B cell (primary cell): Measurements from ENCODE around the gene ST6GALNAC3. TPM values are rescaled to one million over a fixed set of nuclear protein-coding genes. Genes with fewer than 3 reads are reported as not detected.
A peak's percentile ranks its signal among the peaks of the same experiment; 100 is the strongest.

Source experiments
- ATAC-seq: fragments of 200-7000 bp; cut with Tn5 transposase; one replicate; pipeline ENCODE4 v1.10.0; 2021; ENCODE audit warnings: low read depth, mild to moderate bottlenecking, moderate number of reproducible peaks, moderate library complexity
- CTCF ChIA-PET: fragments of 350-600 bp; sonication (Branson Sonifier 250); formaldehyde crosslinking; loops from one replicate; lab custom pipeline; 2021; ENCODE audit warnings: antibody characterized with exemption, inconsistent platforms; lab: Charles Lee
- POLR2A ChIA-PET: fragments of 350-600 bp; sonication (Branson Sonifier 250); formaldehyde crosslinking; loops from one replicate; lab custom pipeline; 2021; ENCODE audit warnings: antibody characterized with exemption; lab: Charles Lee
- DNase-seq: peaks from one replicate; pipeline ENCODE4 v3.0.0; 2013
- H2AFZ ChIP-seq: 2 replicates; pipeline ENCODE4 v1.6.1; 2012; ENCODE audit warnings: mild to moderate bottlenecking, low read depth, low read length; ENCODE audit not compliant: insufficient read depth, poor library complexity, severe bottlenecking
- H3K27ac ChIP-seq, 2 donors: 1 replicate in 1 of 2; 2 replicates in 1 of 2; pipeline ENCODE4 v1.5.1; 2012 to 2013; ENCODE audit warnings: low read length in 2 of 2, mild to moderate bottlenecking in 2 of 2, moderate library complexity in 1 of 2
- H3K27me3 ChIP-seq, 4 experiments: fragments of 200-600 bp in 1 of 4; sonication (generic) in 1 of 4; replicated peaks in 1 of 4; 1 replicate in 2 of 4; 2 replicates in 2 of 4; pipeline versions ENCODE4 v1.6.1 to v1.7.0; 2013 to 2016; ENCODE audit warnings: low read length in 3 of 4, mild to moderate bottlenecking in 2 of 4, mixed read lengths in 1 of 4, moderate library complexity in 1 of 4; ENCODE audit not compliant: insufficient read depth in 4 of 4, control insufficient read depth in 3 of 4; ENCODE audit errors: control extremely low read depth in 1 of 4
- H3K36me3 ChIP-seq, 2 experiments: replicated peaks in 1 of 2; 1 replicate in 1 of 2; 2 replicates in 1 of 2; pipeline versions ENCODE4 v1.6.1 to v1.7.1; 2013; ENCODE audit warnings: low read length in 1 of 2; ENCODE audit not compliant: insufficient read depth in 2 of 2, control insufficient read depth in 1 of 2; ENCODE audit errors: control extremely low read depth in 1 of 2, extremely low read depth in 1 of 2
- H3K4me1 ChIP-seq, 2 donors: fragments of 200-600 bp in 1 of 2; sonication (generic) in 1 of 2; 1 replicate in 1 of 2; 2 replicates in 1 of 2; pipeline versions ENCODE4 v1.5.1 to v1.6.1; 2013 to 2017; ENCODE audit warnings: low read length in 2 of 2; ENCODE audit not compliant: control insufficient read depth in 2 of 2, insufficient read depth in 2 of 2
- H3K4me2 ChIP-seq: replicated peaks from 2 replicates; pipeline ENCODE3; 2012; ENCODE audit warnings: mild to moderate bottlenecking, low read depth, low read length; ENCODE audit not compliant: poor library complexity, severe bottlenecking
- H3K4me3 ChIP-seq, 5 experiments: fragments of 200-600 bp in 1 of 5; sonication (generic) in 1 of 5; 1 replicate in 3 of 5; 2 replicates in 2 of 5; pipeline versions ENCODE4 v1.5.1 to v1.7.0; 2011 to 2016; ENCODE audit warnings: low read length in 4 of 5, mild to moderate bottlenecking in 4 of 5, low read depth in 2 of 5, control low read depth in 1 of 5, moderate library complexity in 1 of 5; ENCODE audit not compliant: insufficient read depth in 1 of 5; ENCODE audit errors: control extremely low read depth in 1 of 5, extremely low read depth in 1 of 5
- H3K79me2 ChIP-seq: fragments of 200-600 bp; sonication (generic); one replicate; pipeline ENCODE4 v1.6.0; 2016; ENCODE audit warnings: low read length; ENCODE audit not compliant: control insufficient read depth, insufficient read depth
- H3K9ac ChIP-seq: fragments of 200-600 bp; sonication (generic); 2 replicates; pipeline ENCODE4 v1.6.1; 2017; ENCODE audit warnings: mild to moderate bottlenecking, low read length, moderate library complexity
- H3K9me3 ChIP-seq, 3 donors: one replicate each; pipeline versions ENCODE4 v1.6.1 to v1.7.1; 2013; ENCODE audit warnings: low read length in 2 of 3; ENCODE audit not compliant: control insufficient read depth in 2 of 3, insufficient read depth in 1 of 3; ENCODE audit errors: control extremely low read depth in 1 of 3
- H4K20me1 ChIP-seq: 2 replicates; pipeline ENCODE4 v1.6.0; 2012; ENCODE audit warnings: mild to moderate bottlenecking, low read length; ENCODE audit not compliant: insufficient read depth, control insufficient read depth, poor library complexity, severe bottlenecking
- H3K27ac Mint-ChIP-seq: one replicate; pipeline ENCODE4 v1.8.0; 2021; ENCODE audit warnings: mixed read lengths
- H3K27me3 Mint-ChIP-seq: one replicate; pipeline ENCODE4 v1.8.0; 2021; ENCODE audit warnings: mixed read lengths
- H3K4me1 Mint-ChIP-seq: one replicate; pipeline ENCODE4 v1.8.0; 2021; ENCODE audit warnings: mixed read lengths
- H3K4me3 Mint-ChIP-seq: one replicate; pipeline ENCODE4 v1.8.0; 2021; ENCODE audit warnings: mixed read lengths
- H3K9me3 Mint-ChIP-seq: one replicate; pipeline ENCODE4 v1.8.0; 2022; ENCODE audit warnings: mixed read lengths; ENCODE audit not compliant: insufficient read depth
- EZH2 ChIP-seq: IDR thresholded peaks from 2 replicates; pipeline ENCODE4 v1.6.1; 2012; ENCODE audit warnings: borderline replicate concordance, low read depth, mild to moderate bottlenecking, moderate library complexity, low read length; ENCODE audit not compliant: insufficient read depth, poor library complexity, severe bottlenecking
- WGBS: methylation state at CpG from one replicate; pipeline ENCODE4 v1.1.5; 2013; ENCODE audit warnings: missing lambda C conversion rate; ENCODE audit not compliant: insufficient coverage; 5-methylcytosine and 5-hydroxymethylcytosine counted together
- intact Hi-C: fragments of 100-400 bp; cut with micrococcal nuclease; formaldehyde crosslinking; loops from one replicate; pipeline ENCODE4 v1.10.0; 2022
- polyA plus RNA-seq: library from polyadenylated mRNA; depleted of rRNA; stranded (reverse); fragments of >200 nt; gene quantifications from 2 replicates; pipeline ENCODE4 v1.2.3, GENCODE V29; 2012
- total RNA-seq, 2 donors: library from RNA; stranded (reverse); fragments of 120-200 nt in 1 of 2; gene quantifications; 1 replicate in 1 of 2; 2 replicates in 1 of 2; pipeline versions ENCODE4 v1.2.3 to v1.2.4, GENCODE V29; 2013 to 2022
- TF ChIP-seq, protein P1 (sequence below): fragments of 200-600 bp; IDR thresholded peaks from one replicate; pipeline ENCODE4 v1.8.0; 2022; ENCODE audit warnings: antibody characterized with exemption, mild to moderate bottlenecking

The ST6GALNAC3 gene
- total and polyA plus RNA-seq, 2 donors (not counting 1 experiment from before 2014, with no cell fraction given): 3.0 to 17.3 TPM

DNA sequence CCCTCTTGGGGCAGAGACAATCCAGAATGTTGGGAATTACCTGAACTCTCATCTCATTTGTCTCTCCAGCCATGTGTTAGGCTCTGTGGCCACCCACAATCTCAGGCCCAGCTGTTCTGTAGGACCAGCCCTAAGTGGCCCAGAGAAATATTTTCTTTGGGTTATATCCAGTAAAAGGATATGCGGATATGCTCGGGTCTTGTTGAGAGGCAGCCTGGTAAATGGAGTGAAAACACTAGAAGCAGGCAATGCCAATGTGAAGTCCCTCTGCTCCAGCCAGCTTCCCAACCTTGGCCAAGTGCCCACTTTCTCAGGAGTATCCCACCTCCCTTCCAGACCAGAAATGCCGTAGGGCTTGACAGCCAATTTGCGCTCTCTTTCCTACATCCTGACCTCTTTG is 192.2 kb downstream of the ST6GALNAC3 start:
- ChIA-PET POLR2A (no interaction called here), CTCF (no interaction called here)
- H3K27ac ChIP-seq: no peak overlapping the region
- intact Hi-C loops: no loop called here
- H2AFZ ChIP-seq: no peak overlapping the region
- Mint-ChIP-seq H3K27me3 (no peaks in the 10 kb centered on the region), H3K4me3 (no peak overlapping the region), H3K27ac (no peak overlapping the region), H3K4me1 (peaks cover 25% of the 10 kb centered on the region), H3K9me3 (no peaks in the 10 kb centered on the region)
- H3K4me2 ChIP-seq: no peak overlapping the region
- peaks cover 5% of the 10 kb centered on the region for H4K20me1 ChIP-seq
- peaks cover 6 to 21% of the 10 kb centered on the region in 2 donors for H3K4me1 ChIP-seq
- H3K79me2 ChIP-seq: peaks cover 5% of the 10 kb centered on the region
- H3K4me3 ChIP-seq: no peak overlapping the region
- H3K27me3 ChIP-seq: no peaks in the 10 kb centered on the region
- ATAC-seq (no peak), DNase-seq (no peak)
- no peak for TF ChIP-seq EZH2
- TF ChIP-seq, protein P1, sequence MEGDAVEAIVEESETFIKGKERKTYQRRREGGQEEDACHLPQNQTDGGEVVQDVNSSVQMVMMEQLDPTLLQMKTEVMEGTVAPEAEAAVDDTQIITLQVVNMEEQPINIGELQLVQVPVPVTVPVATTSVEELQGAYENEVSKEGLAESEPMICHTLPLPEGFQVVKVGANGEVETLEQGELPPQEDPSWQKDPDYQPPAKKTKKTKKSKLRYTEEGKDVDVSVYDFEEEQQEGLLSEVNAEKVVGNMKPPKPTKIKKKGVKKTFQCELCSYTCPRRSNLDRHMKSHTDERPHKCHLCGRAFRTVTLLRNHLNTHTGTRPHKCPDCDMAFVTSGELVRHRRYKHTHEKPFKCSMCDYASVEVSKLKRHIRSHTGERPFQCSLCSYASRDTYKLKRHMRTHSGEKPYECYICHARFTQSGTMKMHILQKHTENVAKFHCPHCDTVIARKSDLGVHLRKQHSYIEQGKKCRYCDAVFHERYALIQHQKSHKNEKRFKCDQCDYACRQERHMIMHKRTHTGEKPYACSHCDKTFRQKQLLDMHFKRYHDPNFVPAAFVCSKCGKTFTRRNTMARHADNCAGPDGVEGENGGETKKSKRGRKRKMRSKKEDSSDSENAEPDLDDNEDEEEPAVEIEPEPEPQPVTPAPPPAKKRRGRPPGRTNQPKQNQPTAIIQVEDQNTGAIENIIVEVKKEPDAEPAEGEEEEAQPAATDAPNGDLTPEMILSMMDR: no peak
- H3K9me3 ChIP-seq: no peaks in the 10 kb centered on the region
- WGBS: 100% methylated on average over 4 of the region's 4 CpGs
- H3K36me3 ChIP-seq: no peaks in the 10 kb centered on the region
- no peak overlapping the region for H3K9ac ChIP-seq

DNA sequence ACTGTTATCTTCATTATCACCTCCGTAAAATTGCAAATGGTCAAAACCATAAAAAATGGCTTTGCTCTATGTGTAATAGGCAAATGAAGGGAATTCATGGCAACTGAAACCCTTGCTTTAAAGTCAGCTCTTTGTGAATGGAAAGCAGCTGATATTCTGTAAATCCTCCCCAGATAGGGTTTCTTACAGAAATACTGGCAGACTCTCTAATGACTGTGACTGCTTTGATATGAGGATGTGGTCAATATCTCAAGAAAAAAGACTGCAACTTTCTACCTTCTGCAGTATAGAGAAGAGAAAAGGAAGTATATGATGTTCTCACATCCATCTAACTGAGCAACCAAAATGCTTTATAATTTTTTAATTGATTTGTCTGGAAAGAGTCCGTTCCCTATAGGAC is 193.1 kb downstream of the ST6GALNAC3 start:
- ChIA-PET POLR2A (no interaction called here), CTCF (no interaction called here)
- peaks cover 24% of the 10 kb centered on the region for H3K4me1 Mint-ChIP-seq
- Histone ChIP-seq H2AFZ (no peak overlapping the region), H3K79me2 (peaks cover 5% of the 10 kb centered on the region), H3K9ac (no peak overlapping the region), H3K4me3 (no peak overlapping the region), H4K20me1 (peaks cover 5% of the 10 kb centered on the region), H3K4me2 (peak overlapping the region; percentile 8), H3K4me1 (peaks cover 6 to 21% of the 10 kb centered on the region in 2 donors), H3K27ac (no peak overlapping the region), H3K36me3 (no peaks in the 10 kb centered on the region), H3K9me3 (no peaks in the 10 kb centered on the region), H3K27me3 (no peaks in the 10 kb centered on the region)
- H3K27ac Mint-ChIP-seq: no peak overlapping the region
- no peak for DNase-seq
- no peak for ATAC-seq
- H3K27me3 Mint-ChIP-seq: no peaks in the 10 kb centered on the region
- intact Hi-C loops: no loop called here
- H3K4me3 Mint-ChIP-seq: no peak overlapping the region
- TF ChIP-seq, protein P1: no peak
- no peak for TF ChIP-seq EZH2
- WGBS: no CpG with 5 or more reads among the region's 2 CpGs
- H3K9me3 Mint-ChIP-seq: no peaks in the 10 kb centered on the region
